GM12801 (cell line): Measurements from ENCODE around the gene PDLIM5.

Source experiments
- TF ChIP-seq, protein P1 (sequence below): IDR thresholded peaks from one replicate; pipeline ENCODE4 v1.5.1; 2011; ENCODE audit warnings: control low read depth; ENCODE audit not compliant: insufficient read length; ENCODE audit errors: extremely low read depth

The PDLIM5 gene, protein sequence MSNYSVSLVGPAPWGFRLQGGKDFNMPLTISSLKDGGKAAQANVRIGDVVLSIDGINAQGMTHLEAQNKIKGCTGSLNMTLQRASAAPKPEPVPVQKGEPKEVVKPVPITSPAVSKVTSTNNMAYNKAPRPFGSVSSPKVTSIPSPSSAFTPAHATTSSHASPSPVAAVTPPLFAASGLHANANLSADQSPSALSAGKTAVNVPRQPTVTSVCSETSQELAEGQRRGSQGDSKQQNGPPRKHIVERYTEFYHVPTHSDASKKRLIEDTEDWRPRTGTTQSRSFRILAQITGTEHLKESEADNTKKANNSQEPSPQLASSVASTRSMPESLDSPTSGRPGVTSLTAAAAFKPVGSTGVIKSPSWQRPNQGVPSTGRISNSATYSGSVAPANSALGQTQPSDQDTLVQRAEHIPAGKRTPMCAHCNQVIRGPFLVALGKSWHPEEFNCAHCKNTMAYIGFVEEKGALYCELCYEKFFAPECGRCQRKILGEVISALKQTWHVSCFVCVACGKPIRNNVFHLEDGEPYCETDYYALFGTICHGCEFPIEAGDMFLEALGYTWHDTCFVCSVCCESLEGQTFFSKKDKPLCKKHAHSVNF

DNA sequence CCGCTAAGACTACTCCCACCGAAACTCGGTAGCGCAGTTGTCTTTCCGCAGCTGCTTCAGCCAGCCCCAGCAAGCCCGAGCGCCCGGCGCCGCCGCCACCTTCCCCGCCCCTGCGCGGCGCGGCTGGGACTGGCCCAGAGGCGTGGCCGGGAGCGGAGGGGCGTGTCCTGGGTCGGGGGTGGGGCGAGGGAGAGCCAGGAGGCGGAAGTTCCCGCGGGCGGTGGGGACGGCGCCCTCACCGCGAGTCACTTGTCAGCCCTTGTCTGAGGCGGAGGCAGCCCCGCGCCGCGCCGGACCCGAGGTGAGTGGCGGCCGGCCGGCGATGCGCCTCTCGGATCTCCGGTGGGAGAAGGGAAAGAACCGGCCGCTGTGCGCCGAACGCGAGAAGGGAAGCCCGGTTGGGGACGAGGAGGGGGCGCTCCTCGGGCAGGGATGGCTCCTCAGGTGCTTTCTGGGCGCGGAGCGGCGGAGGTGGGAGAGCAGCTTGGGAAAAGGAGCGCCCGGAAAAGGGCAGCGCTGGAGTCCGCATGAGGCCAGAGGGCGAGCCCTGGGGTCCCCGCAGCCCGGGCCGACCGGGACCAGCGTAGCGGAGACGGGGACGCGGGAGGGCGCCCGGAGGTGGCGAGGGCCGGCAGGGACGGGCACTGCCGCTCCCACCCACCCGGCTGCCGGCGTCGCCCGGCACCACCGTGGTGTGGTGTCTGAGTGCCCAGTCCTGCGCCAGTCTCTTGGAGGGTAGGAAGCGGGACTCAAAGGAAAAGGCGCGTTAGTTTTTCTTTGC, at the start of gene PDLIM5:
Gene PDLIM5 (plus strand): TSS at position 248 of the 781 bp plus-strand sequence. CDS start 3,347 bp downstream, outside the sequence.
- TF ChIP-seq, protein P1, sequence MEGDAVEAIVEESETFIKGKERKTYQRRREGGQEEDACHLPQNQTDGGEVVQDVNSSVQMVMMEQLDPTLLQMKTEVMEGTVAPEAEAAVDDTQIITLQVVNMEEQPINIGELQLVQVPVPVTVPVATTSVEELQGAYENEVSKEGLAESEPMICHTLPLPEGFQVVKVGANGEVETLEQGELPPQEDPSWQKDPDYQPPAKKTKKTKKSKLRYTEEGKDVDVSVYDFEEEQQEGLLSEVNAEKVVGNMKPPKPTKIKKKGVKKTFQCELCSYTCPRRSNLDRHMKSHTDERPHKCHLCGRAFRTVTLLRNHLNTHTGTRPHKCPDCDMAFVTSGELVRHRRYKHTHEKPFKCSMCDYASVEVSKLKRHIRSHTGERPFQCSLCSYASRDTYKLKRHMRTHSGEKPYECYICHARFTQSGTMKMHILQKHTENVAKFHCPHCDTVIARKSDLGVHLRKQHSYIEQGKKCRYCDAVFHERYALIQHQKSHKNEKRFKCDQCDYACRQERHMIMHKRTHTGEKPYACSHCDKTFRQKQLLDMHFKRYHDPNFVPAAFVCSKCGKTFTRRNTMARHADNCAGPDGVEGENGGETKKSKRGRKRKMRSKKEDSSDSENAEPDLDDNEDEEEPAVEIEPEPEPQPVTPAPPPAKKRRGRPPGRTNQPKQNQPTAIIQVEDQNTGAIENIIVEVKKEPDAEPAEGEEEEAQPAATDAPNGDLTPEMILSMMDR: no peak

DNA sequence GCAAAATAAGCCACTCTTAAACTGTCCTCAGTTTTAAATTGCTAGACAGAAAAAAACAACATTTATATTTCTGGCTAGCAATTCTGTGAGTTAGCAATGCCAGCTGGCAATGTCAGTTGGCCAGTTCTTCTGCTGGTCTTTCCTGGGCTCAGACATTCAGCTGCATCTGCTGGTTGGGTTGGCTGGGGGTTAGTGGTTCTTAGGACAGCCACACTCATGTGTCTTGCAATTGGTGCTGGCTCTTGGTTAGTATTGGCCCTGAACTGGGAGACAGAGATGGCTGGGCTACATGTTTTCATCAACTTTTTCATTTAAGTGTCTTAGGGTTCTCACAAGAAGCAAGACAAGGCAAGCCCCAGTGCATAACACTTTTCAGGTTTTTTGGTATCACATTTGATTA, 48.0 kb upstream of the PDLIM5 start:
- TF ChIP-seq, protein P1: no peak

DNA sequence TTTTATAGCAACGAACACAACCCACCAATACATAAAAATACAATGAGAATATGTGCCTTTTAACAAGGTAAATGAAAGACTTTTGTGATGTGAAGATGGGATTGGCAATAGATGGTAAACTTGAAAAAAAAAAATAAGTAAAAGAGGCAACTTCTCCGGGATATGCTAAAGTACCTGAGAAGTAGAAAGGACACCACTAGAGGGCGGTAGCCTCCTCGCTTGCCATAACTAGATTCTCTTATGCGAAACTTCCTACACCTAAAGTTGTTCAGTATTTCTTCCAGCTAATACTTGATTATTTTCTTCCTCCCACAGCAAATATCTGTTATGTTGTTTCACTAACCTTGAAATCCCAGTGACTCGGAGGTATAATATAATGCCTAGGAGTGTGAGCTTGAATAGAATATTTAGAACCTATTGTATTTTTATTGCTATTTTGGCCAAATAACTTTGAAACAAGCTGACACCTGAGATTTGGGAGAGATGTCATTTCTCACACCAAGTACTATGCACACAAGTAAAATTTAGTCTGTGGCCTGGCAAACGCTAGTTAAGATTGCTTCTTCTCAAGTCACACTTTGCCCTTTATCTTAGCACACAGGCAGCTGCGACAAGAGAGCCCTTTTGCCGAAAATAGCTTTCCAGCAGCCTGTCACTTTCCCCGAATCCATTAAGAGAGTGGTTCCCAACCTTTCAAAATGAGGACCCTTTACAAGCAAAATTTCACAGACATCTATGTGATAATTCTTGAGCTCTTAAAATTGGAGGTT, 44.9 kb upstream of the PDLIM5 start:
- TF ChIP-seq, protein P1: peak; percentile 70

DNA sequence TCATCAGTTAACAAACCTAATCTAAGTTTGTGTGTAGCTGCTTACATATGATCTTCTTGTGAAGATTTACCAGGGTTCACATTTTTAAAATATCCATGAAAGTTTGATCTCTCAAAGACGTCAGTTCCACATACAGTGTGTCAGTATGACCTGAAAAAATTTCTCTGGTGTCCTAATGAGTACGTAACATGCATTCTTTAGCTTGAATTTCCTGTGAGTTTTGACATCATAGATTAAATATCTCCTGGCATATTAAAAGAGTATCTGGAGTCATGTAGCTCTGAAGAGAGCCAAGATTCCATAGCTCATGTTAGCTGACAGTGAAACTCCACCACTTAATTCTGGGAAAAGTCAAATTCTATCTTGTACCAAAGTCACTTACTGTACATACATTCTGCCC, 43.9 kb upstream of the PDLIM5 start:
- TF ChIP-seq, protein P1: no peak

DNA sequence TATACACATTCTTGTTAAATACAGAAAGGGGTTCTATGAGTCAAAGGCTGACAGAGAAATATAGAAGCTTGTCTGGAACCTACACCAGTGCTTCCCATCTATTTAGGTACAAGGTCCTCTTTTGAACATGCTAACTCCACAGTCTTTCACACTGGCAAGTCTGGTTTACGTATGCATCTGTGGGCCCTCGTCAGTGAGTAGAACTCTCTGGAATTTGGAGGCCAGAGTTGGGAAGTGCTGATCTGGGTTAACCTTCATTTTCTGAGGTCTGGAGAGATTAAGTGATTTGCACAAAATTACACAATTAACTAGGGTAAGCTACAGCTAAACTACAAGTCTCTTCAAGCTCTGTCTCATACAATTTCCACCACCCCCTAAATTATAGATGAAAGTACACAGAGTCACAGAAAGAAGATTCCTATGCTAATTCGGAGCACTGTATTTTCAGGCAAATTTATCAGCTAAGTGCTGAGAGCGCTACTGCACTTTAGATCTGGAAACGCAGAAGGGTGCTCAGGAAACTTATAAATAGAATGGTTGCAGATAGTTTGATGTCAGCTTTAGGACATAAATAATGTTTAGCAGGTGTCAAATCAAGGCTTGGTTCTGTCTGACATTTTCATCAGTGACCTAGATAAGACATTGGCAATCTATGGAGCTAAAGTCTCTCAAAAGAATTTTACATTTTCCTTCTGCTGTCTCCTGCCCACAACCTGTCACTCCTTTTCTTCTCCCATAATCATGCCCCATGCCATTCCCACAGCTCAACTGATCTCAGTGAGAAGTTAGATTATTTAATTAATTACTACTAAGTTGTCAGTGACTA, 43.0 kb upstream of the PDLIM5 start:
- TF ChIP-seq, protein P1: no peak

DNA sequence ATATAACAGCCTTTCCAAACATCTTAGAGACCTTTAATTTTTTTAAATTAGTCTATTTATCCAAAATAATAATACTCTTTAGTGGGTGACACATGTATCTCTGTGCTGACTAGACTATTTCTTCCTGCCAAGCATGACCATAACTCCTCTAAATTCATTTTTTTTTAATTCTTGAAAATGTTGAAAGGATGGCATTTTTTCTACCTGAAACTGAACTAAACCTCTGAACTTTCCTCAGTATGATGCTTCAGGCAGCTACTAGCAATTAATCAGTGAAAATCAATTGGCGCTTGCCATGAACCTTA, 42.4 kb upstream of the PDLIM5 start:
- TF ChIP-seq, protein P1: no peak
